ENCODE results near the gene SCLY.
"Not testable (repeated sequence)": the region's sequence is repeated elsewhere in the genome, so short reads cannot be mapped to it uniquely, and the experiment has no call there.

The SCLY gene

GRCh38 chr2:238066218-238066617 lies 5.4 kb downstream of the SCLY start:
- FAIRE-seq (no peak), DNase-seq (ENCODE audit: insufficient read length, low spot score) (no peak)
- no peak for TF ChIP-seq POLR2A (IDR thresholded peaks at IDR 0.05; ENCODE audit: low read depth, low read length)
- TF ChIP-seq SPI1 (IDR thresholded peaks at IDR 0.05; ENCODE audit: low read depth, low read length) = no peak
- TF ChIP-seq TAF1 (IDR thresholded peaks at IDR 0.05; ENCODE audit: low read depth, low read length) = no peak
- no peak for TF ChIP-seq PAX5 (IDR thresholded peaks at IDR 0.05; ENCODE audit: insufficient read depth, low read length, severe bottlenecking)
- TF ChIP-seq POLR2AphosphoS5 (IDR thresholded peaks at IDR 0.05; ENCODE audit: low read depth, low read length) = no peak
- TF ChIP-seq POU2F2 (IDR thresholded peaks at IDR 0.05; ENCODE audit: low read depth, low read length) = no peak

DNA sequence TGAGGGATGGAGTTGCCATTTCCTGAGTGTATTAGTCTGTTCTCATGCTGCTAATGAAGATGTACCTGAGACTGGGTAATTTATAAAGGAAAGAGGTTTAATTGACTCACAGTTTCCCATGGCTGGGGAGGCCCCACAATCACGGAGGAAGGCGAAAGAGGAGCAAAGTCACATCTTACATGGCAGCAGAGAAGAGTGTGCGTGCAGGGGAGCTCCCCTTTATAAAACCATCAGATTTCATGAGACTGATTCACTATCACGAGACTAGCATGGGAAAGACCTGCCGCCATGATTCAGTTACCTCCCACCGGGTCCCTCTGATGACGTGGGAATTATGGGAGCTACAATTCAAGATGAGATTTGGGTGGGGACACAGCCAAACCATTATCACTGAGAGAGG lies 5.9 kb downstream of the SCLY start:
- not testable (repeated sequence) for FAIRE-seq; DNase-seq (ENCODE audit: insufficient read length, low spot score)

DNA sequence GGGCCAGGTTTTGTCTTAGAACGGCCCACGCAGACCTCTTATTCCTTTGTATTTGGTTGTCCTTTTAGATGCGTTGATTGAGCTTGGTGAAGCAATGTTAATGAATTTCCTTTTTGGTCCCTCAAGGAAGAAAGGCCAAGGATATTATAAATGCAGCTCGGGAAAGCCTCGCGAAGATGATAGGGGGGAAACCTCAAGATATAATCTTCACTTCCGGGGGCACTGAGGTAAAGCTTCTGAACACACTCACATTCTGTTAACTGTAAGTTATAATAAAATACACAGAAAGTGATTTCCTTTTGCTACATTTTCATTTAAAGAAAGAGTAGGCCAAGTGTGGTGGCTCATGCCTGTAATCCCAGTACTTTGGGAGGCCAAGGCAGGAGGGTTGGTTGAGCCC lies 7.1 kb downstream of the SCLY start:
- TF ChIP-seq PAX5 (IDR thresholded peaks at IDR 0.05; ENCODE audit: insufficient read depth, low read length, severe bottlenecking) = no peak
- TF ChIP-seq POU2F2 (IDR thresholded peaks at IDR 0.05; ENCODE audit: low read depth, low read length) = no peak
- no peak for TF ChIP-seq POLR2A (IDR thresholded peaks at IDR 0.05; ENCODE audit: low read depth, low read length)
- TF ChIP-seq POLR2AphosphoS5 (IDR thresholded peaks at IDR 0.05; ENCODE audit: low read depth, low read length) = no peak
- no peak for TF ChIP-seq TAF1 (IDR thresholded peaks at IDR 0.05; ENCODE audit: low read depth, low read length)
- TF ChIP-seq SPI1 (IDR thresholded peaks at IDR 0.05; ENCODE audit: low read depth, low read length) = no peak
- DNase-seq (ENCODE audit: insufficient read length, low spot score) (no peak), FAIRE-seq (no peak)

DNA sequence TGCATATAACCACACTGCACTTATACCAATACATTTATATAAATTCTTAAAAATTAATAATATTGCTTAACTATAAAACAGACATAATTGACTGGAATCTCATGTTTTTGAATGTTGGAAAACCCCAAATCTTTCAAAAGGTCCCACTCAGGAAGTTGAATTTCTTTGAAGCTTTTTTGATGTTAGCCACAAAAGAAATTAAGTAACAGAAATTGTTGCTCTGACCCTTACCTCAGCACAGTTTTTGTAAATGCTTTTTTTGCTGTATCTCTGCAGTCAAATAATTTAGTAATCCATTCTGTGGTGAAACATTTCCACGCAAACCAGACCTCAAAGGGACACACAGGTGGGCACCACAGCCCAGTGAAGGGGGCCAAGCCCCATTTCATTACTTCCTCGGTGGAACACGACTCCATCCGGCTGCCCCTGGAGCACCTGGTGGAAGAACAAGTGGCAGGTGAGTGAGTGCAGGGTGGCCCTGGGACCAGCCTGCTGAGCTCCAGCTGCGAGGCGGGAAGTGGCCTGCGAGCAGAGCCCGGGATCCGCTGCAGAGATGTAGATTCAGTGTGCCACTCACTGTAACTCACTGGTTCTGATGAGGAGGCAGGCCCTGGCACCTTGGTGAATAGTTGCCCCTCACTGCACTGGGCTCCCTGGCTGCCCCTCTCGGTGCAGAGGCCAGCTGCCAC lies 8.4 kb downstream of the SCLY start:
- no peak for FAIRE-seq
- no peak for TF ChIP-seq POLR2A (IDR thresholded peaks at IDR 0.05; ENCODE audit: low read depth, low read length)
- no peak for TF ChIP-seq PAX5 (IDR thresholded peaks at IDR 0.05; ENCODE audit: insufficient read depth, low read length, severe bottlenecking)
- TF ChIP-seq POU2F2 (IDR thresholded peaks at IDR 0.05; ENCODE audit: low read depth, low read length) = no peak
- TF ChIP-seq TAF1 (IDR thresholded peaks at IDR 0.05; ENCODE audit: low read depth, low read length) = no peak
- TF ChIP-seq SPI1 (IDR thresholded peaks at IDR 0.05; ENCODE audit: low read depth, low read length) = no peak
- TF ChIP-seq POLR2AphosphoS5 (IDR thresholded peaks at IDR 0.05; ENCODE audit: low read depth, low read length) = no peak
- no peak for DNase-seq (ENCODE audit: insufficient read length, low spot score)

- no peak for FAIRE-seq
- no peak for TF ChIP-seq POU2F2 (IDR thresholded peaks at IDR 0.05; ENCODE audit: low read depth, low read length)
- TF ChIP-seq PAX5 (IDR thresholded peaks at IDR 0.05; ENCODE audit: insufficient read depth, low read length, severe bottlenecking) = no peak
- no peak for TF ChIP-seq POLR2AphosphoS5 (IDR thresholded peaks at IDR 0.05; ENCODE audit: low read depth, low read length)
- no peak for TF ChIP-seq POLR2A (IDR thresholded peaks at IDR 0.05; ENCODE audit: low read depth, low read length)
- no peak for DNase-seq (ENCODE audit: insufficient read length, low spot score)
Observed at GRCh38 chr2:238069877-238070276, 9.1 kb downstream of the SCLY start.

DNA sequence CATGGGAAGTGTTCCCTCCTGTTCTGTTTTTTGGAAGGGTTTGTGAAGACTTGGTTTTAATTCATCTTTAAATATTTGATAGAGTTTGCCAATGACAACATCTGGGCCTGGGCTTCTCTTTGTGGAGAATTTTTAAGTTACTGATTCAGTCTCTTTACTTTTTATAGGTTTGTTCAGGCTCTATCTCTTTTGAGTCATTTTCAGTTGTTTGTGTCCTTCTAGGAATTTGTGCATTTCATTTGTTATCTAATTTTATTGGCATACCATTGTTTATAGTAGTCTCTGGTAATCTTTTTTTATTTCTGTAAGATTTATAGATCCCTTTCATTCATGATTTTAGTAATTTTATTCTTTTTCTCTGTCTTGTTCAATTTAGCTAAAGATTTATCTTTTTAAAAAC lies 14.6 kb downstream of the SCLY start:
- FAIRE-seq = no peak

DNA sequence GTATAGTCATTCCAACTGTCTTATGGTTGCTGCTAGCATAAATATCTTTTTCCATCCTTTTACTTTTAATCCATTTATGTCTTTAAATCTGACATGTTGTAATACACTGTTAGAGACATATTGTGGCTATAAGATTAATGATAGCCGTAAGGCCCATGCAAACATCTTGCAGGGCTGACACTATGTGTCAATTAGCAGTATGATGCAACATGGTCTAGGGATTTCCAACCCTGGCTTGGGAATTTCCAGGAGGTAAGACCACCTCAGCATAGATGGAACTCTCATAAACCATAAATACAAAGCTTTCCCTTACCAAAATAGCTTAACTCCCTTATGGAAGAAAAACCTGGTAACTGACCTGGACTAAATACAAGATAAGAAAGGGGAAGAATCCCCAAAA lies 16.5 kb downstream of the SCLY start:
- FAIRE-seq (no peak), DNase-seq (ENCODE audit: insufficient read length, low spot score) (no peak)
- TF ChIP-seq POU2F2 (IDR thresholded peaks at IDR 0.05; ENCODE audit: low read depth, low read length) (no peak), PAX5 (IDR thresholded peaks at IDR 0.05; ENCODE audit: insufficient read depth, low read length, severe bottlenecking) (no peak), TAF1 (IDR thresholded peaks at IDR 0.05; ENCODE audit: low read depth, low read length) (no peak), POLR2A (IDR thresholded peaks at IDR 0.05; ENCODE audit: low read depth, low read length) (no peak)

More for the DNA sequence above, 14.6 kb downstream of the SCLY start:
- DNase-seq (ENCODE audit: insufficient read length, low spot score) = no peak
- TF ChIP-seq TAF1 (IDR thresholded peaks at IDR 0.05; ENCODE audit: low read depth, low read length) (no peak), PAX5 (IDR thresholded peaks at IDR 0.05; ENCODE audit: insufficient read depth, low read length, severe bottlenecking) (no peak), SPI1 (IDR thresholded peaks at IDR 0.05; ENCODE audit: low read depth, low read length) (no peak), POLR2AphosphoS5 (IDR thresholded peaks at IDR 0.05; ENCODE audit: low read depth, low read length) (no peak), POLR2A (IDR thresholded peaks at IDR 0.05; ENCODE audit: low read depth, low read length) (no peak), POU2F2 (IDR thresholded peaks at IDR 0.05; ENCODE audit: low read depth, low read length) (no peak)

DNA sequence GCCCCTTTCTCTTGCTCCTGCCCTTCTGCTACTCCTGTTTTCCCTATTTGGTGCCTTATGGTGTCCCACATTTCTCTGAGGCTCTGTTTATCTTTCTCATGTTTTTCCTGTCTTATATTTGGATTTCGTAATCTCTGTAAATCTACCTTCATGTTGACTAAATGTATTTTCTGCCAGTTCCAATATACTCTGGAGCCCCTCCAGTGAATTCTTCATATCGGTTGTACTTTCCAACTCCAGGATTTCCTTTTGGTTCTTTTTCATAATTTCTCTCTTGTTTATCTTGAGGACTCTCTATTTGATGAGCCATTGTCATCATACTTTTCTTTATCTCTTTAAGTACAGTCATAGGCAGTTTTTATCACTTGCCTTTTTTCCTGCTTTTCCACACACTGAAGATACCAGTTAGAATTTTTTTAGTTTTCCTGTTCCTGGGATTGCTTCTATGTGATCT lies 19.1 kb downstream of the SCLY start:
- TF ChIP-seq TAF1 (IDR thresholded peaks at IDR 0.05; ENCODE audit: low read depth, low read length) (no peak), POU2F2 (IDR thresholded peaks at IDR 0.05; ENCODE audit: low read depth, low read length) (no peak), SPI1 (IDR thresholded peaks at IDR 0.05; ENCODE audit: low read depth, low read length) (no peak), PAX5 (IDR thresholded peaks at IDR 0.05; ENCODE audit: insufficient read depth, low read length, severe bottlenecking) (no peak), POLR2AphosphoS5 (IDR thresholded peaks at IDR 0.05; ENCODE audit: low read depth, low read length) (no peak), POLR2A (IDR thresholded peaks at IDR 0.05; ENCODE audit: low read depth, low read length) (no peak)
- DNase-seq (ENCODE audit: insufficient read length, low spot score) = no peak
- no peak for FAIRE-seq

DNA sequence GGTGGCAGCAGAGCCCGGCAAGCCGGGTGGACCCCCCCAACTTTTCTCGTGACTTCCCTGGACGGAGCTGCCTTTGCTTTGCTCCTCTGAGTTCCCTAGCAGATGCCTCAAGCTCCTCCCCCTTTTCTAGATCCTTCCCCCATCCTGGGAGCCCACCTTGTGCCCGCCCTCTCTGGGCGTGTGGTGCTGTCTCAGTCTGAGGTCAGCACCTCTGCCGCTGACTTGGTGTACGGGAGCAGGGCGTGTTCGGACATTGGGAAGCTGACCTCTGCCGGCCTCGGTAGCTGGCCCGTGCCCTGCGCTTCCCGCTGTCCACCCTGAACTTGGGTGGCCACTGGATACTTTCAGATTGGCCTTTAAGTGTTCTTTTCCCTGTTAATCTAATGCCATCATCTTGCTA lies 19.7 kb downstream of the SCLY start:
- DNase-seq (ENCODE audit: insufficient read length, low spot score) = no peak
- no peak for TF ChIP-seq POLR2AphosphoS5 (IDR thresholded peaks at IDR 0.05; ENCODE audit: low read depth, low read length)
- no peak for TF ChIP-seq POU2F2 (IDR thresholded peaks at IDR 0.05; ENCODE audit: low read depth, low read length)
- TF ChIP-seq POLR2A (IDR thresholded peaks at IDR 0.05; ENCODE audit: low read depth, low read length) = no peak
- no peak for TF ChIP-seq TAF1 (IDR thresholded peaks at IDR 0.05; ENCODE audit: low read depth, low read length)
- no peak for TF ChIP-seq PAX5 (IDR thresholded peaks at IDR 0.05; ENCODE audit: insufficient read depth, low read length, severe bottlenecking)
- no peak for TF ChIP-seq SPI1 (IDR thresholded peaks at IDR 0.05; ENCODE audit: low read depth, low read length)
- FAIRE-seq = no peak

GRCh38 chr2:238081150-238081549 lies 20.3 kb downstream of the SCLY start:
- DNase-seq (ENCODE audit: insufficient read length, low spot score) (no peak), FAIRE-seq (no peak)
- TF ChIP-seq POLR2AphosphoS5 (IDR thresholded peaks at IDR 0.05; ENCODE audit: low read depth, low read length) (no peak), POLR2A (IDR thresholded peaks at IDR 0.05; ENCODE audit: low read depth, low read length) (no peak), TAF1 (IDR thresholded peaks at IDR 0.05; ENCODE audit: low read depth, low read length) (no peak), SPI1 (IDR thresholded peaks at IDR 0.05; ENCODE audit: low read depth, low read length) (no peak), PAX5 (IDR thresholded peaks at IDR 0.05; ENCODE audit: insufficient read depth, low read length, severe bottlenecking) (no peak), POU2F2 (IDR thresholded peaks at IDR 0.05; ENCODE audit: low read depth, low read length) (no peak)
